Uterus (tissue), 2 donors: ENCODE results near the gene TRAPPC11.

ENCODE experiments used
- POLR2A ChIP-seq, 2 donors: fragments of 450-650 bp; IDR thresholded peaks; one replicate each; pipeline ENCODE4 v1.6.1; 2016; ENCODE audit warnings: antibody characterized with exemption in 2 of 2, mild to moderate bottlenecking in 1 of 2, moderate library complexity in 1 of 2
- TF ChIP-seq, protein P1 (sequence below), 4 experiments: fragments of 200-600 bp in 2 of 4; fragments of 450-650 bp in 2 of 4; sonication (generic) in 2 of 4; IDR thresholded peaks; one replicate each; pipeline ENCODE4 v1.5.1; 2016 to 2019; ENCODE audit warnings: antibody characterized with exemption in 4 of 4, mild to moderate bottlenecking in 2 of 4, moderate library complexity in 1 of 4

DNA sequence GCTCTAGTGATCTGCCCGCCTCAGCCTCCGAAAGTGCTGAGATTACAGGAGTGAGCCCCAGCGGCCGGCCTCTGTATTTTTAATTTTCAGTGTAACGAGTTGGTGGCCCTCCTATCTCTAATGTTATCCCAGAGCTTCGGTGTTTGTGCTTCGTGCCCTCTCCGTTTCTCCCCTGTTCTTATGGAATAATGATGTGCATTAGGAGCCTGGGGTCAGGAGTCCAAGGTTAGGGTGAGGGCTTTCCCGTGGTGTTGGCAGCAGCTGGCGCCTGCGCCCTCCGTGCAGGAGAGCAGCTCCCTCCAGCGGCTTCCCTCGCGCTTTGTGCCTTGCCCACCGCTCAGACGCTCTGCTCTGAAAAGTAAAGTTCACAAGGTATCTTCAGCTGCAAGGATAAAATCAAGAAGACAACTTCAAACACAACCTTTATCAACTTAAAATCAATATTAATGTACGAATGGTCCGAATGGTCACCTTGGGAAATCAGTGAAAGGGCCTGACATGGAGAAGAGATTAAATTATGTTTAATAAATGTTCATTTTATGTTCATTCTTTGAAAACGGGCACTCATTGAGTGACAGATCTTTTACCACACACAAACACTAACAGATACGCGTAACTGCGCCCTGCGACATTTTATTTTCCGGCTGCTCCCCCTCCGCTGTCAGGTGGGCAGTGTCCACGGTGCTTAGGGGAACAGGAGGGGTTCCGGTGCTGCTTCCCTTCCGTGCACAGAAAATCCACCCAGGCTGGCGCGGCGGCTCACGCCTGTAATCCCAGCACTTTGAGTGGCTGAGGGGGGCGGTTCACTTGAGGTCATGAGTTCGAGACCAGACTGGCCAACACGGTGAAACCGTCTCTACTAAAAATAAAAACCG, 62.4 kb downstream of the TRAPPC11 start:
- no peak for TF ChIP-seq POLR2A (IDR thresholded peaks at IDR 0.05)
- TF ChIP-seq, protein P1, sequence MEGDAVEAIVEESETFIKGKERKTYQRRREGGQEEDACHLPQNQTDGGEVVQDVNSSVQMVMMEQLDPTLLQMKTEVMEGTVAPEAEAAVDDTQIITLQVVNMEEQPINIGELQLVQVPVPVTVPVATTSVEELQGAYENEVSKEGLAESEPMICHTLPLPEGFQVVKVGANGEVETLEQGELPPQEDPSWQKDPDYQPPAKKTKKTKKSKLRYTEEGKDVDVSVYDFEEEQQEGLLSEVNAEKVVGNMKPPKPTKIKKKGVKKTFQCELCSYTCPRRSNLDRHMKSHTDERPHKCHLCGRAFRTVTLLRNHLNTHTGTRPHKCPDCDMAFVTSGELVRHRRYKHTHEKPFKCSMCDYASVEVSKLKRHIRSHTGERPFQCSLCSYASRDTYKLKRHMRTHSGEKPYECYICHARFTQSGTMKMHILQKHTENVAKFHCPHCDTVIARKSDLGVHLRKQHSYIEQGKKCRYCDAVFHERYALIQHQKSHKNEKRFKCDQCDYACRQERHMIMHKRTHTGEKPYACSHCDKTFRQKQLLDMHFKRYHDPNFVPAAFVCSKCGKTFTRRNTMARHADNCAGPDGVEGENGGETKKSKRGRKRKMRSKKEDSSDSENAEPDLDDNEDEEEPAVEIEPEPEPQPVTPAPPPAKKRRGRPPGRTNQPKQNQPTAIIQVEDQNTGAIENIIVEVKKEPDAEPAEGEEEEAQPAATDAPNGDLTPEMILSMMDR (IDR thresholded peaks at IDR 0.05) = peak in 2 of 4 experiments; percentile 17 to 23
